GM23338 (cell line): Measurements from ENCODE around the gene EP400. TPM values are rescaled to one million over a fixed set of nuclear protein-coding genes. Genes with fewer than 3 reads are reported as not detected.

Experiments used
- ATAC-seq: fragments of 200-7000 bp; cut with Tn5 transposase; 3 replicates; pipeline ENCODE4 v1.9.1; 2020
- DNase-seq: peaks from one replicate; pipeline ENCODE4 v3.0.0-alpha.2; 2015; ENCODE audit warnings: low spot score
- H2AFZ ChIP-seq: fragments of 200-600 bp; sonication (generic); 2 replicates; pipeline ENCODE4 v1.8.0; 2016; ENCODE audit warnings: antibody characterized with exemption, mild to moderate bottlenecking, moderate library complexity
- H3F3A ChIP-seq: fragments of 200-600 bp; sonication (generic); replicated peaks from 2 replicates; pipeline ENCODE4 v1.8.0; 2017; ENCODE audit warnings: antibody characterized with exemption, mixed run types, low read depth
- H3K27ac ChIP-seq: fragments of 200-600 bp; sonication (generic); 2 replicates; pipeline ENCODE4 v1.6.1; 2016; ENCODE audit warnings: low read depth
- H3K27me3 ChIP-seq: fragments of 200-600 bp; sonication (generic); 2 replicates; pipeline ENCODE4 v1.8.0; 2016; ENCODE audit warnings: mild to moderate bottlenecking, mixed run types, moderate library complexity; ENCODE audit not compliant: insufficient read depth
- H3K36me3 ChIP-seq: fragments of 200-600 bp; sonication (generic); 2 replicates; pipeline ENCODE4 v1.8.0; 2016; ENCODE audit warnings: mild to moderate bottlenecking; ENCODE audit not compliant: insufficient read depth
- H3K4me1 ChIP-seq: fragments of 200-600 bp; sonication (generic); 2 replicates; pipeline ENCODE4 v1.8.0; 2016; ENCODE audit warnings: mild to moderate bottlenecking, moderate library complexity; ENCODE audit not compliant: insufficient read depth
- H3K4me2 ChIP-seq: fragments of 200-600 bp; sonication (generic); 2 replicates; pipeline ENCODE4 v1.7.1; 2017; ENCODE audit warnings: mixed run types
- H3K4me3 ChIP-seq: fragments of 200-600 bp; sonication (generic); 2 replicates; pipeline ENCODE4 v1.6.1; 2016; ENCODE audit warnings: mixed run types
- H3K79me2 ChIP-seq: fragments of 200-600 bp; sonication (generic); replicated peaks from 2 replicates; pipeline ENCODE4 v1.8.0; 2017; ENCODE audit warnings: mild to moderate bottlenecking; ENCODE audit not compliant: insufficient read depth
- H3K9me2 ChIP-seq: fragments of 200-600 bp; sonication (generic); 2 replicates; pipeline ENCODE4 v1.8.0; 2017; ENCODE audit not compliant: insufficient read depth
- H4K20me1 ChIP-seq: fragments of 200-600 bp; sonication (generic); replicated peaks from 2 replicates; pipeline ENCODE4 v1.8.0; 2017; ENCODE audit warnings: mild to moderate bottlenecking; ENCODE audit not compliant: insufficient read depth
- H3K27ac Mint-ChIP-seq: 2 replicates; pipeline ENCODE4 v1.8.0; 2020; ENCODE audit warnings: inconsistent platforms, mild to moderate bottlenecking, moderate library complexity, mixed read lengths
- H3K27me3 Mint-ChIP-seq: 3 replicates; pipeline ENCODE4 v1.8.0; 2022; ENCODE audit warnings: low read depth, mild to moderate bottlenecking, moderate library complexity, mixed read lengths, inconsistent platforms; ENCODE audit not compliant: insufficient read depth, poor library complexity
- H3K36me3 Mint-ChIP-seq: 3 replicates; pipeline ENCODE4 v1.8.0; 2021; ENCODE audit warnings: low read depth, mild to moderate bottlenecking, inconsistent platforms, moderate library complexity, mixed read lengths
- H3K4me1 Mint-ChIP-seq: 3 replicates; pipeline ENCODE4 v1.8.0; 2020; ENCODE audit warnings: mild to moderate bottlenecking, inconsistent platforms, mixed read lengths
- H3K4me3 Mint-ChIP-seq: 3 replicates; pipeline ENCODE4 v1.8.0; 2021; ENCODE audit warnings: moderate library complexity, mild to moderate bottlenecking, inconsistent platforms, mixed read lengths
- H3K9me3 Mint-ChIP-seq: 3 replicates; pipeline ENCODE4 v1.8.0; 2020; ENCODE audit warnings: moderate library complexity, mild to moderate bottlenecking, inconsistent platforms, mixed read lengths
- CREB1 ChIP-seq: fragments of 250-450 bp; sonication (Bioruptor Pico); IDR thresholded peaks from 2 replicates; pipeline ENCODE4 v1.5.0; 2020; ENCODE audit warnings: low read depth, mild to moderate bottlenecking, moderate library complexity
- CTCF ChIP-seq, 2 experiments: fragments of 200-600 bp in 1 of 2; sonication (generic) in 1 of 2; conservative IDR thresholded peaks; 2 replicates each; pipeline versions ENCODE4 v1.5.1 to v1.6.1; 2016 to 2017; ENCODE audit warnings: antibody characterized with exemption in 2 of 2, low read depth in 2 of 2, mild to moderate bottlenecking in 2 of 2, moderate library complexity in 1 of 2
- ETS1 ChIP-seq: IDR thresholded peaks from 2 replicates; pipeline ENCODE4 v1.6.1; 2016; ENCODE audit warnings: antibody characterized with exemption
- EZH2 ChIP-seq: fragments of 200-600 bp; sonication (generic); IDR thresholded peaks from one replicate; pipeline ENCODE4 v1.8.0; 2017; ENCODE audit warnings: antibody characterized with exemption, mild to moderate bottlenecking, low read depth; ENCODE audit not compliant: unreplicated experiment
- EZH2phosphoT487 ChIP-seq: fragments of 200-600 bp; sonication (generic); IDR thresholded peaks from one replicate; pipeline ENCODE4 v1.8.1; 2018; ENCODE audit warnings: antibody characterized with exemption; ENCODE audit not compliant: unreplicated experiment
- JUNB ChIP-seq: IDR thresholded peaks from one replicate; pipeline ENCODE4 v1.6.1; 2016; ENCODE audit warnings: antibody characterized with exemption; ENCODE audit not compliant: unreplicated experiment
- POLR2AphosphoS5 ChIP-seq: IDR thresholded peaks from 2 replicates; pipeline ENCODE4 v1.6.1; 2016; ENCODE audit warnings: antibody characterized with exemption, low read depth
- REST ChIP-seq: IDR thresholded peaks from one replicate; pipeline ENCODE4 v1.6.1; 2018; ENCODE audit warnings: antibody characterized with exemption; ENCODE audit not compliant: unreplicated experiment
- STAT1 ChIP-seq: IDR thresholded peaks from one replicate; pipeline ENCODE4 v1.6.1; 2016; ENCODE audit warnings: antibody characterized with exemption; ENCODE audit not compliant: unreplicated experiment
- ZNF331 ChIP-seq: fragments of 250-450 bp; sonication (Bioruptor Pico); IDR thresholded peaks from 2 replicates; pipeline ENCODE4 v1.5.0; 2020; ENCODE audit warnings: low read depth, mild to moderate bottlenecking, moderate library complexity
- polyA plus RNA-seq: library from polyadenylated mRNA; unstranded; fragments of >200 nt; fragmentation: Nextera tagmentation; extraction: Ambion mirVana; gene quantifications from 2 replicates; pipeline ENCODE4 v1.2.1, GENCODE V29; 2016
- total RNA-seq: library from RNA; depleted of rRNA; stranded (reverse); fragments of >200 nt; shearing (Covaris generic); gene quantifications from 2 replicates; pipeline ENCODE4 v1.2.3, GENCODE V29; 2014

Gene EP400
- total and polyA plus RNA-seq, 2 experiments from 2014 or later, result 26.3 to 57.2 TPM

- Histone ChIP-seq H2AFZ (no peak overlapping the region), H3K79me2 (peaks cover 4% of the 10 kb centered on the region; the same call in 1 of the 2 replicates), H3K36me3 (peaks cover 4% of the 10 kb centered on the region), H3F3A (peaks cover 14% of the 10 kb centered on the region), H3K4me1 (peaks cover 20% of the 10 kb centered on the region; the same call in 1 of the 2 replicates), H3K9me2 (no peaks in the 10 kb centered on the region), H3K27ac (peak overlapping the region; percentile 52; the same call in 1 of the 2 replicates), H3K27me3 (no peaks in the 10 kb centered on the region), H3K4me3 (no peak overlapping the region), H4K20me1 (no peaks in the 10 kb centered on the region; the same call in 1 of the 2 replicates), H3K4me2 (no peak overlapping the region)
- Mint-ChIP-seq H3K36me3 (peaks cover 65% of the 10 kb centered on the region), H3K27ac (peak overlapping the region; percentile 93), H3K4me3 (no peak overlapping the region), H3K27me3 (peaks cover 3% of the 10 kb centered on the region), H3K4me1 (peaks cover 46% of the 10 kb centered on the region), H3K9me3 (no peaks in the 10 kb centered on the region)
- TF ChIP-seq POLR2AphosphoS5, result no peak
- TF ChIP-seq STAT1, result no peak
- no peak for TF ChIP-seq ZNF331 (CRISPR knock-in tag)
- TF ChIP-seq EZH2, result no peak
- TF ChIP-seq EZH2phosphoT487, result no peak
- no peak for TF ChIP-seq CTCF (conservative IDR thresholded peaks at IDR 0.05; ENCODE audit: low read depth in 2 of 2)
- TF ChIP-seq CREB1 (CRISPR knock-in tag), result no peak
- no peak for TF ChIP-seq REST
- no peak for ATAC-seq
- no peak for DNase-seq
Measured at GRCh38 chr12:131986910-131987309, 37.2 kb downstream of the EP400 start.

- Mint-ChIP-seq H3K4me3 (no peak overlapping the region), H3K27ac (peak overlapping the region; percentile 93), H3K9me3 (no peaks in the 10 kb centered on the region), H3K36me3 (peaks cover 66% of the 10 kb centered on the region), H3K4me1 (peaks cover 52% of the 10 kb centered on the region), H3K27me3 (peaks cover 3% of the 10 kb centered on the region)
- Histone ChIP-seq H4K20me1 (no peaks in the 10 kb centered on the region; the same call in 1 of the 2 replicates), H3F3A (peaks cover 18% of the 10 kb centered on the region), H3K27ac (no peak overlapping the region; the same call in 1 of the 2 replicates), H3K79me2 (peaks cover 10% of the 10 kb centered on the region), H3K4me2 (no peak overlapping the region), H3K36me3 (peaks cover 11% of the 10 kb centered on the region), H3K9me2 (no peaks in the 10 kb centered on the region), H2AFZ (no peak overlapping the region), H3K27me3 (no peaks in the 10 kb centered on the region), H3K4me3 (no peak overlapping the region), H3K4me1 (peaks cover 20% of the 10 kb centered on the region; the same call in 1 of the 2 replicates)
- no peak for DNase-seq
- no peak for ATAC-seq
- TF ChIP-seq REST (no peak), JUNB (no peak), EZH2phosphoT487 (no peak), POLR2AphosphoS5 (no peak), EZH2 (no peak), ETS1 (no peak), STAT1 (no peak)
Measured at GRCh38 chr12:131987552-131987951, 37.8 kb downstream of the EP400 start.
